HG03442 (cell line): ENCODE measurements around the gene CLEC2A.

Source experiments
- ATAC-seq: cut with Tn5 transposase; IDR thresholded peaks from one replicate; pipeline ENCODE4 v1.9.1; 2021; ENCODE audit warnings: mild to moderate bottlenecking, moderate library complexity; ENCODE audit not compliant: unreplicated experiment

The CLEC2A gene

DNA sequence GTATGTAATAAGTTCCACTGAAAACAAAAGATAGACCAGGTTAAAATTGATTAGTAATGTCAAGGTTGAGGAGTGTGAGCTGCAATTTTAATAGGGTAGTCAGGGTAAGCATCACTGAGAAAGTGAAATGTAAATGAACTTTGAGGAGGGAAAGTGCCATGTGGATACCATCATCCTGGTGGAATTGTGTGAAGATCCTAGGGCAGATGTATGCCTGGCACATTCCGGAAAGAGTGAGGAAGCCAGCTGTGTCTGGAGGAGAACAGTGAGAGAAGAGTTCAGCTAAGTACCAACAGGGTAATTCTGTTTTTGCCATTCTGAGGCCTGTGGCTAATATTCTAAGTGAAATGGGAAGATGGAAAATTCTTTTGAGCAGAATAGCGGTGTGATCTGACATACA lies 2.9 kb upstream of the CLEC2A start:
- no peak for ATAC-seq

DNA sequence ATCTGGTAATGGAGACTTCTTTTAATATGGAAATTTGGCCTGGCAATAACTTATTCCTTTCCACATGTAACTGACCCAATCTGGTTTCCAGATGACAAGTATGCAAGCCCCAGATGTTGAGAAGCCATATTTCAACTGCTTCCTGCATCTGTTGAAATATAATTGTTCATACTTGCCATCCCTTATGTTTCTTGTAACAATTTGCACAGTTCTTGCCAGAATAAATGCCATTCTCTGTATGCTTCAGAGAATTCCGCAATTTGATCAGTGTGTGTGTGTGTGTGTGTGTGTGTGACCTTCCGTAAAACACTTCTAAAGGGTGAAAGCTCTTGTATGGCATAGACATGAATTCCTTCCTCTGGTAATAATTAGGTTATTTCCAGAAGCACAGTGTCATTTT lies 1.8 kb upstream of the CLEC2A start:
- no peak for ATAC-seq

DNA sequence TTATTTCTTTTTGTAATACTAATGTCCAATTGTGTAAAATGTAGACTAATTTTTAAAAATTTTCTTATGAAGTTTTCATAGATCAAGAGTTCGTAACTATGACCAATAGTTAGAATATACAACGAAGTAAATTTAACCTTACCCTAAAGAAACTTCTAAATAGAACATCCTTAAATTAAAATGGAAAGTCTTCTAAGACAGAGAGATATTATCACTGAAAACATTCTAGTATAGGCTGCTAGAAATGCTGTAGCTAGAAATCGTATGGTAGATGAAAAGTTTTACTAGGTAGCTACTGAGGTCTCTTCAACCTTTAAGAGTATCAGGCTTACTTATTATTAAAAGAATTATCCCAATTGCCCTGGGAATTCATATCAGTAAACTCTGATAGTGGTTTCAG lies 925 bp downstream of the CLEC2A start:
- no peak for ATAC-seq

DNA sequence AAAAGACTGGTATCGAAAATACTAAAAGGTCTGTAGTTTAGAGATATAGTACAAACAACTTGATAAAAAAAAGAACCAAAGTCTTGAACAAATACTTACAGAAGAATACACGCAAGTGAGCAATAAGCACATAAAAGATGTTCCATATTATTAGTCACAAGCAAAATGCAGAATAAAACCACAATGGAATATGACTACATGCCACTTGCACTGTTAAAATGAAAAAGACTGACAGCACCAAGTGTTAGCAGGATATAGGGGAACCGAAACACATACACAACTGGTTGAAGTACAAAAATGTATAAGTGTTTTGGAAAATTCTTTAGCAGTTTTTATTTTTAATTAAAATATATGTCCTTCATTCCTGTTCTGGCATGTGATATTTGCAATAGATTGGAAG lies 3.6 kb downstream of the CLEC2A start:
- no peak for ATAC-seq

DNA sequence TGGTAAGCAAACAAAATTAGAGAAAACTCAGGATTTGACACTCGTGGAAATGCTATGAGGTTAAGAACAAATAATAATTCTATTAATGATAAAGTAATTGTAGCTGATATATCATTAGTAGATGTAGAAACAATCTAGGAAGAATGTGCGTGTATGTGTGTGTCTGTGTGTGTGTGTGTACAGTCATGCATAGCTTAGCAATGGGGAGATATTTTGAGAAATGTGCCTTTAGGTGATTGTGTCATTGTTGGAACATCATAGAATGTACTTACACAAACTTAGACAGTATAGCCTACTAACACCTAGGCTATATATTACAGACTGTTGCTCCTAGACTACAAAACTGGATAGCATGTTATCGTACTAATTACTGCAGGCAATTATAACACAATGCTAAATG lies 5.3 kb downstream of the CLEC2A start:
- no peak for ATAC-seq

DNA sequence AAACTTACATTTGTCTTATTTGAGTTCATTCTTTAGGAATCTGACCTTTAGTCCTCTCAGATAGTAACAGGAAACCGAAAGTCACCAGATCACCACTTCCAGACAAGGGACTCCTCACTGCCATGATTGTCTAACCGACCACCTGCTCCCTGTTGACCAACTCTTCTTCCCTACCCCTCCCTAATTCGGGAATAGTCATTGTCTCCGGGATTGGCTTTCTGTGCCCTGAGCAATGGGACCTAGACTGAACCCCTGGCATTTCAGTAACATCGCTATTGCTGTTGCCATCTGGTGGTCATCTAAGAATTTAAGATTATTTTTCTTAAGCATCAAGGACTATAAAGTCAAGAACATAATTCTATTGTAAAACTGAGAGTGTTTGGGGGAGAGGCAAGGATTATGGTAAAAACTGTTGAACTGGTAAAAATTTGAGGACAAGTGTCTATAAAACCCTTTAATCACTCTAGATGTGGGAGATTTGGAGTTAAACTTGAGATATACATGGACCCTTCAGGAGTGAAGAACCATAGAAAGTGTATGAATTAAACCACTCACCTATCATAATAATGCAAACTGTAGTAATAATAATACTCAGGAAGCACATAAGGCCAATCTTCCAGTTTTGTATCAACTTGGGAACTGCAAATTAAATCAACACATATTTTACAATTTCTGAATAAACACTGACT lies 6.3 kb downstream of the CLEC2A start:
- no peak for ATAC-seq

DNA sequence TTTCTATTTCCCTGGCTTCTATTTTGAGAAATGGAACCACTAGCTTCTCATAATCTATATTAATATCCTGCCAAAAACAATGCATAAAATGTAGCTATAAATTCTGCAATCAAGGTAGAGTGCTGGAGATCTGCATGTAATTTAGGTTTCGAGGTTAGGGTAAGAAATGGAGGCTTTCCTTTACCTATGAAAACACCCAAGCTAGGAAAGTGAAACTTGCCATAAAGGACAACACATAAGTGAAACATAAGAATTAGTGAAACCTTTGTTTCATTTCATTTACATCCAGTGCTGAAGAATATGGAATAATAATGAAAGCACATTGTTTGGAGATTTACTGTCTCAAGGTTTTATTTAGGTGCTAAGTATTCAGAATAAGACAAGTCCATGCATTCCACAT lies 9.7 kb downstream of the CLEC2A start:
- ATAC-seq, result no peak

DNA sequence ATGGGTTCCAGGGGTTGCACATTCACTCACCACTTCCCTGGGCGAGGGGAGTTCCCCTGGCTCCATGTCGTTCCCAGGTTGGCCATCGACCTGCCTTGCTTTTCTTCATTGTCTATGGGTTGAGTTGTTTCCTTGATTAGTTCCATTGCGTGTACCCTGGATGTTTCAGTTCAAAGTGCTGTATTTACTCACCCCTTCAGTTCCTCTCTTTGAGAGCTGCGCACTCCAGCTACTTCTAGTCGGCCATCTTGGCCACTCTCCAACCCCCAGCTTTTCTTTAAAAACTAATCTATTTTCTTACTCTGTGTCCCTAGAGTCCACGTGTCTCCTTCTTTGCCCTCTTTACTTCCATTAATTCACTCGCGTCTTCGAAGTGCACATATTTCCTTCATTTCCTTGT lies 11.7 kb downstream of the CLEC2A start:
- ATAC-seq, result no peak

DNA sequence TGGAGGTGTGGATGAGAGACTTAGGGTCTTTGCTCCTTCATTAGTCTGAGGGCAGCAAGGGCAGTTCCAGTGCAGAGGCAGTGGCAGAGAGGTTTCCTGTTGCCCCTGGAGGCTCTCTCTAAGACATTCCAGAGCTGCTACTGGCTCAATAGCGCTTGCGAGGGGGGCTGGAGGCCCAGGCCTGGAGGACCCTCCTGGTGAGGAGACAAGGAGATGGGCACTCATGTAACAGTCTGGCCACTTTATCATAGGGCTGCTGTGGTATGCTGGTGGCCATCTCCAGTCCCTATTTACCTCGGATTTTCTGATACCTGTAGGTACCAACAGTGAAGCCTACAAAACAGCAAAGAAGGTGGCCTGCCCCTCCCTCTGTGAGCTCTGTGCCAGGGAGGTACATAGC lies 12.7 kb downstream of the CLEC2A start:
- ATAC-seq, result no peak

DNA sequence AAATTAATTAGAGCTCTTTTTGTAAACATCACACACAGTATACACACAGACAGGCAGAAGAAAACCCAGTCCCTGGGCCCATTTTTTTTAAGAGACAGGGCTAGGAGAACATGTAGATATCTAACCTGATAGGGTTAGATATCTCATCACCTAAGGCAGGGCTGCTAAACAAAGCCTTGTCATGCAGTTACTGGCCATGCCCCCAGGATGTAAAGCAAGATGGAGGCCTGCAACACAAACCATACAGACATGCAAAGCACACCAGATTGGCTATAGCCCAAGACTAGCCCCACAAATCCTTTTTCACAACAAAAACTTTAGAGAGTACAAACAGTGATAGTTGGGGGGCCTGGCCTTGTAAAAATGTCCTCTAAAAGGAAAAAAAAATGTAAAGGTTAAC lies 20.5 kb downstream of the CLEC2A start:
- ATAC-seq, result no peak

DNA sequence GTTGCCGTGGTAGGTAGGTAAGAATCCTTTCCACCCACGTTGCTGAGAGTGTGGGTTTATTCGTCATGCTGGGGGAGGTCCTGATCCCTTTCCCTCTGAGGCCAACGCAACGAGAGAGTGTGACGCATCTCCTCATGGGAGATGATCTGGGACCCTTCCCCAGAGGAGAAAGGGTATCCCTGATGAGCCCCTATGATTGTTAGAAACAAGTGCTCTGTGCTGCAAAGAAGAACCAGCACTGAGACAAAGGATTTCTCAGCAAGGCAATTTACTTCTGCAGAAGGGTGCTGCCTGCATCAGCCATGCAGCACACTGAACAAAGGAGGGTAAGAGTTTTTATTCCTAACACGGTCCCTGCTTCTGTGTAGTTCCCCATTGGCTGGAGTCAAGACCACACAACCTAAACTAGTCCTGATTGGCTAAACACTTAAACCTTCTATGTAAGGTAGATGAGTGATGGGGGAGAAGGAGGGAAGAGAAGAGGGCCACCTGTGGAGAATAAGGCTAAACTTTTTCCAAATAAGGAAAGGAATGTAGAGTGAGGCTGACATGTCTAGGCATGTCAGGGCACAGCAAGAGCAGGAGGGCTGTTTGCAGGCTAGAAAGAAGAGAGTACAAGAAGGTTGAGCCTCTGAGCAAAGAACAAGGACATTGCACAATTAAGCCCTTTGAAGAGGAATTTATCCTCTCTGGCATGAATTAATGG lies 21.3 kb downstream of the CLEC2A start:
- ATAC-seq, result no peak

DNA sequence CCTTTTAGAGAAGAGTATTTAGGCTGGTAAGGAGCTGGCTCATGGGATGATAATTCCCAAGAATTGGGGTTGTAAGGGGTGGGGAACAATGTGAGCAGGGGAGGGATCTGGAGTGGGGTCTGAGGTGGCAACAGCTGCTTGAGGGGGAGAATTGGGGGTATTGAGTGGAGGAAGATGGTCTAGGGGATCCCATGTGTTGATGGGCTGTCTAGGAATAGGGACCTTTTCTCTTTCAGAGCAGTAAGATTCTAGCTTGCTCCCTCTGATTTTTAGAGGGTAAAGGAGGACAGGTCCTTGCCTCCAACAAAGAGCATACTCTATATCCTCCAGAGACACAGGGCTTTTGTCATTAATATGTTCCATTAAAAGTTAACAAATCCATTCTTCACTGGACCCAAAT lies 22.4 kb downstream of the CLEC2A start:
- no peak for ATAC-seq

DNA sequence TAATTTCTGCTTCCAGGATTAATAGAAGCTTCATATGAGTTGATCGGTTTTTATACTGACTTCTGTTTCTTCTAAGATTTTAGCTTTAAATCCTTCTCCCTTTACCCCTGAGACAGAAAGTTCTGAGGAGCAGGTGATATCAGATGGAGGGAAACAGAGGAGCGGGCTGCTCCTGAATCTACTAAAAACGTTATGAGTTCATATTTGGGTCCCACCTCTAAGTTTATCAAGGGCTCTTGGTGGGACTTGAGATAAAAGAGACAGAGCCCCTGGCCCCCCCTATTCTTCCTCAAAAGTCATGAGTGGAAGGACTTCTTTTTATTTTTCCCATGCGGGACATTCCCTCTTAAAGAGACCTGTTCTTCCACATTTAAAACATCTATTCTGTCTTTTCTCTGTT lies 23.8 kb downstream of the CLEC2A start:
- no peak for ATAC-seq

DNA sequence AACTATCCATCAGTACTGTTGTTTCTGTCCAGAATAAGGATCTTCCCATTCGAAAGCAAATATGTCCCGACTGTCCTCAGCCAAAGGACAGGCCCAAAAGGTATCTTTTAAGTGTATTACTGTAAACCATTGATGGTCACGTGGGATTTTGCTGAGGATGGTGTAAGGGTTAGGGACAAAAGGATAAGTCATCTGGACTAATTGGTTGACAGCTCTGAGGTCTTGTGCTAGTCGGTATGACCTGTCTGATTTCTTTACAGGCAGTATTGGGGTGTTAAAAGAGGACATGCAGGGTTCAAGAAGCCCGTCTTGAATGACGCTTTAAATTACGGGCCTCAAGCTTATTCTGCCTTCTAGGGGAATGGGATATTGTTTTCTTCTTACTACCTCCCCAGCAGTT lies 24.4 kb downstream of the CLEC2A start:
- ATAC-seq, result no peak

DNA sequence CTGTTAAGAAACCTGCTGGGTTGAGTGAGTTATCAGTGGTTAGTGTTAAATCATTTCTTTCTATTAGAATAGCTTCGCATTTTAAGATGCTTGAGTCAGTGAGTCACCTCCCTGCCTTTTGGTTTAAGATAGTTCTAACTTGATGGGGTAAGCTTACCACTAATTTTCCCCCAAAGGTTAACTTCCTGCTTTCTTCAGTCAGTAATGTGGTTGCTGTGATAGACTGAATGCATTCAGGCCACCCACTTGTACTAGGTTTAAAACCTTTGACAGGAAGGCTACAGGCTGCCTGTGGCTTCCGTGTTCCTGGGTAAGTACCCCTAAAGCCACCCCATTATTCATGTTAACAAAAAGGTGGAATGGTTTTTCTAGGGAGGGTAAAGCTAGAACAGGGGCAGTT lies 25.3 kb downstream of the CLEC2A start:
- no peak for ATAC-seq

DNA sequence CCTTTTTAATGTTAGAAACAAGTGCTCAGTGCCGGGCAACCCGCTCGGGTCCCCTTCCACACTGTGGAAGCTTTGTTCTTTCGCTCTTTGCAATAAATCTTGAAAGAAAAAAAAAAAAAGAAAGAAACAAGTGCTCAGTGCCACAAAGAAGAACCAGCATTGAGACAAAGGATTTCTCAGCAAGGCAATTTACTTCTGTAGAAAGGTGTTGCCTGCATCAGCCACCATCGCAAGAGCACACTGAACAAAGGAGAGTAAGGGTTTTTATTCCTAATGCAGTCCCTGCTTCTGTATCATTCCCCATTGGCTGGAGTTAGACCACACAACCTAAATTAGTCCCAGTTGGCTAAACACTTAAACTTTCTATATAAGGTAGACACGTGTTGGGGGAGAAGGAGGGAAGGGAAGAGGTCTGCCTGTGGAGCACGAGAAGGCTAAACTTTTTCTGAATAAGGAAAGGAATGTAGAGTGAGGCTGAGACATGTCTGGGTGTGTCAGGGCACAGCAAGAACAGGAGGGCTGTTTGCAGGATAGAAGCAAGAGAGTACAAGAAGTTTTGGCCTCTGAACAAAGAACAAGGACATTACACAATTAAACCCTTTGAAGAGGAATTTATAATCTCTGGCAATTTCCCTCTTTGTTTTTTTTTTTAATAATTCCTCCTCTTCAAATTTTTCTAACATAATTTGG lies 29.5 kb downstream of the CLEC2A start:
- ATAC-seq, result no peak

DNA sequence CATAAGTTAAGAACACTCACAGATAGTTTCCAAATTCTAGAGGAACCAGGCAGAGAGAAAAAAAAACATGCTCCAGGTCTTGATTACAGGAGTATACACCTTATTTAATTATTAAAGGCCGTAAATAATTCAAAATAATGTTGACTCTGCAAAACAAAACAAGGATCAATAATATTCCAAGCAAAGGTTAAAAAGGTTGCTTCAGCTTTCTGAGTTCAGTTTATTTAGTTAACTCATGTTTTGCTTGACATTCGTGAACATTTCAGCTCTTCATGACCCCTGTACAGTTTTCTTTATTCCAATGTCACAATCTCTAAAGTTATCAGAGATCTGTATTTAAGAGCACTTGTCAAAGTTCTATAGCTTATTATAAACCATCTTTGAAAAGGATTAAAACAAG lies 31.2 kb downstream of the CLEC2A start:
- ATAC-seq, result no peak

DNA sequence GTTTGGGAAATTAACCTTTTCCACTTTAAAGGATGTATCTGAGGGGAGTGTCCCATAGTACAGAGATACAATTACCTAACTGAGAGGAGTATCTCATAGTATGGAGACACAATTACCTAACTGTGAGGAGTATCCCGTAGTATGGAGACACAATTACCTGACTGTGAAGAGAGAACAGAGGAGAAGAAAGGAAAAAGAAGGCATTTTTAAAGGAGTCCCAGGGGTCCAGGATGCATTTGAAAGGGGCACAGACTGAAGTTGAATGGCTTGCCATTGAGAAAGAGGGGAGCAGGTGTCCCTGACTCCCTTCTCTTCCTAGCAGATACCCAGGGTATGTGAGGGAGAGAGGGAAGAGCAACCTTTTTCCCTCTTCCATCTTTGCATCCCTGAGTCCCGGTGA lies 33.0 kb downstream of the CLEC2A start:
- ATAC-seq, result no peak

DNA sequence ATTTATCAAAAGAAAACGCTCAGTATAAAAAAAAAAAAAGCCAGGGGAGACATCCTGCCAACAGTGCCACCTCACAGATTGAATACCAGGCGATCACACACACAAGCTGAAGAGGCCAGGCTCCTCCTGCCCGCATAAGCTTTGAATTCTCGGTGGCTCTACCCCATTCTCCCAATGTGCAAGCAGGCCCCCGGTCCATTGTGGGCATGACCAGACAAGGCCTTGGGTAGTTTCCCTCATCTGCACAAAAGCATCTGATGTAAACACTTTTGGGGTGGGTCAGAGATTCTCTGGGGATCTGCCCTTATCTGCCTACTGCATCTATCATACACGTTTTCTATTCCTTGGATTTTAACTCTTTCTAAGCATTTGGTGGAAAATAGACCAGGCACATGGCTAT lies 34.6 kb downstream of the CLEC2A start:
- ATAC-seq, result no peak

DNA sequence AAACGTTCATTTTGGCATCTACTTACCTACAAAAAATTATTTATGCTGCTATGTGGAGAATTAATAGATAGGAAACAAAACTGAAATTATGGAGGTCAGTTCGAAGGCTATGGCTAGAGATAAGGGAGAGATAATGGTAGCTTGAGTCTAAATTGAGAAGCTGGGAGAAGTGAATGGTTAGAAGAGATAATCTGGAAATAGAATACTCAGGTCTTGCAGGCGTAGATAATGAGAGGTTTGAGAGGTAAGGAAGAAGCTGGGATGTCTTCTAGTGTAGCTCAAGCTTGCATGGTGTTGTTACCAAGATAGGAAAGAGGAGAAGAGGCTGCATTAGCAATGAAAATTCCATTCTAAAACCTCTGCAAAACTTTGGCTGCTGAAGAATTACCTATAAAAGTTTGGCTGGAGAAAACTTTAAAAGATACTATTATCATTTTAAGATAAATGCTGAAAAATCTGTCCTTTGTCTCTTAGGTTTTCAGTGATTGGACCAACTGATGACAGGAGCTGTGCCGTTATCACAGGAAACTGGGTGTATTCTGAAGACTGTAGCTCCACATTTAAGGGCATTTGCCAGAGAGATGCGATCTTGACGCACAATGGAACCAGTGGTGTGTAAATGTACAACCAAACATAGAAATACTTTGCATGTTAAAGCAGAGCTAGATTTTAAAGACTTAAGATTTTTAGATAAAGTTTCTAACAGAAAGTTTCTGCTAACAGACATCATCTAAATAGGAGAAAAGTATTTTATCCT lies 36.8 kb downstream of the CLEC2A start:
- ATAC-seq, result no peak

DNA sequence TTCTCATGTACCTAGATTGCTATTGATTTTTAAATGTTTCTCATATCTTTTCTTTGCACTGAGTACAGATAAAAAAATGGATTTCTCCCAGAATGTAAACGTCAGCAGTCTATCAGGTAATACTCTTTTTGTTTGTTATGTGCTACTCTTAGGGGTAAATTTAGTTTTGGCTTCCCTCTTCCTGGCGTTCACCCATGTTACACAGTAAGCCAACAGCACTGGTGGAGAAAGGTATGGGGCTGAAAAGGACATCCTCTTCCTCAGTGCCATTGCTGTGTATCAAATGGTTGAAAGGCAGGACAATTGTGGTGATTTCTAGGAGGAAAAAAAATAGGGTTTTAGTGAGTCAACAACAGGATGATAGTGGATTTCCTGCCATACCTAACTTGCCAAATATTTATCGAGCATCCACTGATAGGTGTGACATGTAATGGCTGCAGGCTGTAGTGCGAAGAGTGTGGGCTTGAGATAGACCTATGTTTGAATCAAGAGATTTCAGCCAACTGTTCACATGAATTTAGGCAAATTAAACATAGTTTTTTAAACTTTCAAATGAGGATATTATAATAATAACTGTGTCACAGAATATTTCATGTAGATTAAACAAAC lies 43.4 kb downstream of the CLEC2A start:
- no peak for ATAC-seq
